ENCODE data around the gene STX3. TPM values are rescaled to one million over a fixed set of nuclear protein-coding genes. Genes with fewer than 3 reads are reported as not detected.

Gene STX3
- total RNA-seq, 4 donors from 2014 or later = 23.5 to 39.4 (median 33.4) TPM

DNA sequence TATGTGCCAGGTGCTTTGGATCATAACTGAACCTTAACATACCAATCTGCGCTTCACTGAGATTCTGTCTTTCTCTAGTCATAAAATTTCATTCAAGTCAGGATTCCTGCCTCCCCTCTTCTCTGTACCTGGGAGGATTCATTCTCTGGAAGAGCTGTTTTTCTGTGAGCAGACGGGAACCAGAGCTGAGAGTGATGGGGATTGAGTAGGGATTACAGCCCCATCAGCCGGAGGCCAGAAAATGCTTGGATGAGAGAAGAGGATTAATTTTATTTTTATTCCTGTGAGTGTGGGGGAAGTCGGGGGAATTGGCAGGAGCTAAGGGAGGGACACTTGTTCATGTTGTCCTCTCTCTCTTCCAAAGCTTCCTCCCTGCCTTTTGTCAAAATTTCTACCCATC lies 4.7 kb downstream of the STX3 start:
- no peak for TF ChIP-seq POLR2A (IDR thresholded peaks at IDR 0.05)
- TF ChIP-seq, protein P1, sequence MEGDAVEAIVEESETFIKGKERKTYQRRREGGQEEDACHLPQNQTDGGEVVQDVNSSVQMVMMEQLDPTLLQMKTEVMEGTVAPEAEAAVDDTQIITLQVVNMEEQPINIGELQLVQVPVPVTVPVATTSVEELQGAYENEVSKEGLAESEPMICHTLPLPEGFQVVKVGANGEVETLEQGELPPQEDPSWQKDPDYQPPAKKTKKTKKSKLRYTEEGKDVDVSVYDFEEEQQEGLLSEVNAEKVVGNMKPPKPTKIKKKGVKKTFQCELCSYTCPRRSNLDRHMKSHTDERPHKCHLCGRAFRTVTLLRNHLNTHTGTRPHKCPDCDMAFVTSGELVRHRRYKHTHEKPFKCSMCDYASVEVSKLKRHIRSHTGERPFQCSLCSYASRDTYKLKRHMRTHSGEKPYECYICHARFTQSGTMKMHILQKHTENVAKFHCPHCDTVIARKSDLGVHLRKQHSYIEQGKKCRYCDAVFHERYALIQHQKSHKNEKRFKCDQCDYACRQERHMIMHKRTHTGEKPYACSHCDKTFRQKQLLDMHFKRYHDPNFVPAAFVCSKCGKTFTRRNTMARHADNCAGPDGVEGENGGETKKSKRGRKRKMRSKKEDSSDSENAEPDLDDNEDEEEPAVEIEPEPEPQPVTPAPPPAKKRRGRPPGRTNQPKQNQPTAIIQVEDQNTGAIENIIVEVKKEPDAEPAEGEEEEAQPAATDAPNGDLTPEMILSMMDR (IDR thresholded peaks at IDR 0.05) = no peak
- 66 to 74% methylated on average over 4 of the region's 4 CpGs for WGBS, 2 donors
- H3K4me3 ChIP-seq (ENCODE audit: low read depth, poor library complexity, severe bottlenecking) = no peak overlapping the region
- intact Hi-C loops (cut with DNase I; ENCODE audit: low total_unique reads) = no loop called here
- no peak for DNase-seq (ENCODE audit: low spot score in 2 of 2)

DNA sequence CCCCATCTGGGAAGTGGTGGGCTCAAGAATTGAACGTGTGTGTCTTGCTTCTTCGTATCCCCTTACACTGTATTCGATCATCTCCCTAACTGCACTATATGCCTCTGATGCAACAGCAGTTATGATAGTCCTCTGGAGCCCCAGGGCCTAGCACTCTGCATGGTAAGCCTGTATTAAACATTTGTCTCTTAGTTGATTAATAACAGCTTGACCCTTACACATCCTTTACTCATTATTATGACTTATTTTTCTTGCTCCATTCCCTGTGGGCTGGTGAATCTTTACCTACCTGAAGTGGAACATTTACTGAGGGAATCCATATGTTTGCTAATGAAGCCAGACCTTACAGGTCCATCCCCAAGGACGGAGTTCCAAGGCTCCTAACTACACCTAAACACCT lies 5.6 kb downstream of the STX3 start:
- intact Hi-C loops (cut with DNase I; ENCODE audit: low total_unique reads) = no loop called here
- no peak overlapping the region for H3K4me3 ChIP-seq (ENCODE audit: low read depth, poor library complexity, severe bottlenecking)
- 87 to 88% methylated on average over 4 of the region's 4 CpGs for WGBS, 2 donors
- DNase-seq (ENCODE audit: low spot score in 2 of 2) = no peak
- no peak for TF ChIP-seq POLR2A (IDR thresholded peaks at IDR 0.05)
- TF ChIP-seq, protein P1 (IDR thresholded peaks at IDR 0.05) = no peak

DNA sequence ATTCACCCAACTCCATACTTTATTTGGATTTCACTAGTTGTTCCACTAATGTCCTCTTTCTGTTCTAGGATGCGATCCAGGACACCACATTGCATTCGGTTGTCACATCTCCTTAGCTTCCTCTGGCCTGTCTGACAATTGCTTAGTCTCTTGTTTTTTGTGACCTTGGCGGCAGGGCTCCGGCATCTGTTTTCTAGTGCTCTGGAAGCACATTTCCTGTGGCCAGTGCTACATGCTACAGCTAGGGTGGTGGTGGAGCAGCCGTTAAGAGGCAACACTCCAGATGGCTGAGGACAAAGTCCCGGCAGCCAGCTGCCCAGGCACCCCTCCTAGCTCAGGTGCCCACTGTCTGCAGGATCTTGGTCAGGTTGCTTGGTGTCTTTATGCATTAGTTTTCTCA lies 6.8 kb downstream of the STX3 start:
- intact Hi-C loops (cut with DNase I; ENCODE audit: low total_unique reads) = no loop called here
- WGBS, 2 donors = 66 to 71% methylated on average over 6 of the region's 6 CpGs
- no peak for TF ChIP-seq POLR2A (IDR thresholded peaks at IDR 0.05)
- TF ChIP-seq, protein P1 (IDR thresholded peaks at IDR 0.05) = no peak
- no peak overlapping the region for H3K4me3 ChIP-seq (ENCODE audit: low read depth, poor library complexity, severe bottlenecking)
- no peak for DNase-seq (ENCODE audit: low spot score in 2 of 2)

DNA sequence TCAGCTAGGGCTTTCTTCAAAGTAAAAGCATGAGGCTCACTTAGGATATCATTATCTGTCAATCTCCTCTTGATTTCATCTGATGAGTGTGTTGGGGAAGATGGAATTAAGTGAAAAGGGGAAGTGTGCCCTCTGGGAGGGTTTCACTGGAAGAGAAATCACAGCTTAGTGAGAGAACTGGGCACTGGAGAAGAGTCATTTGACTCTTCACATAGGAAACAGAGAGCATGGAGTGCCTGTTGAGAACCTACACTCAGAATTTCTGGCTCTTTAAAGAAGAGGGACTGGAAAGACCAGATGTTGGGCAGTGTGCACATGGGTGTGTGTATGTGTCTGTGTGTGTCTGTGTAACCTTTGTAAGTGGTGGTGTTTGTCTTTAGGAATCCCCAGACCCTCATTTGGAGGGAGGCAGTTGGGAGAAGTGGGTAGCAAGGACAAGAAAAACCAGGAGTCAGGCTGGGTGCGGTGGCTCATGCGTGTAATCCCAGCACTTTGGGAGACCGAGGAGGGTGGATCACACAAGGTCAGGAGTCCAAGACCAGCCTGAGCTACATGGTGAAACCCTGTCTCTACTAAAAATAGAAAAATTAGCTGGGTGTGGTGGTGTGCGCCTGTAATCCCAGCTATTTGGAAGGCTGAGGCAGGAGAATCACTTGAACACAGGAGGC lies 10.0 kb downstream of the STX3 start:
- TF ChIP-seq POLR2A (IDR thresholded peaks at IDR 0.05) = no peak
- TF ChIP-seq, protein P1 (IDR thresholded peaks at IDR 0.05) = no peak
- intact Hi-C loops (cut with DNase I; ENCODE audit: low total_unique reads) = no loop called here
- WGBS, 2 donors = 54 to 72% methylated on average over 4 of the region's 4 CpGs
- no peak for DNase-seq (ENCODE audit: low spot score in 2 of 2)
- no peak overlapping the region for H3K4me3 ChIP-seq (ENCODE audit: low read depth, poor library complexity, severe bottlenecking)

DNA sequence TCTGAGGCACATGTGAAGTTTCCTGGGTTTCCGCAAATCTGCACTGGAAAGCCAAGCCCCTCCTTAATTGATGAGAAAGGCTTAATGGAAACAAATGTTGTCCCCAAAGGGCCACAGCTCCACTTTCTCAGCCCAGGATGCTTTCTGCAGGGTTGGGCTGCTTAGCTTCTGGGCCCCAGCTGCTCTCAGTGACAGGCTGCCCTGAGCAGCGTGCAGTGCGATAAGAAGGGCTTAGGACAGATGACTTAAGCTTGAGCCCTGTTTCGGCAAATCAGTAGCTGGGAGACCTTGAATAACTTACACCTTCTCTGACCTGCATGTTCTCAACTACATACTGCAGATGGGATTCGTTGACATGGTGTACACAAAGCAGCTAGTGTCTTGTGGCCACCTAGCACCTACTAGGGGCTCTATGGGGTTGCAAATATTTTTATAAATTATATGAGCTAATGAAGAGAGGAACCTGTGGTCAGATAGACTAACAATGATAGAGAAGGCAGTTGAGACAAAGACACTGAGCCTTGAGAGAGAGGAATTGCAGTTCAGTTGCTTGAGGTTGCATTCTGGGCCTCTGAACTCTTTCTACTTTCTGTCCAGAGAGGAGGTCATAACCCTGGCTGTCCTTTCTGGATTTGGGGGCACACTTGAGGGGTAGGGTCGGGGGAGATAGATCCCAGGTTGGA lies 11.5 kb downstream of the STX3 start:
- intact Hi-C loops (cut with DNase I; ENCODE audit: low total_unique reads) = no loop called here
- no peak overlapping the region for H3K4me3 ChIP-seq (ENCODE audit: low read depth, poor library complexity, severe bottlenecking)
- DNase-seq (ENCODE audit: low spot score in 2 of 2) = no peak
- WGBS, 2 donors = 82 to 88% methylated on average over 6 of the region's 6 CpGs
- no peak for TF ChIP-seq POLR2A (IDR thresholded peaks at IDR 0.05)
- TF ChIP-seq, protein P1 (IDR thresholded peaks at IDR 0.05) = no peak
